Epithelial cell of proximal tubule (primary cell): ENCODE results near the gene TFEB. TPM values are rescaled to one million over a fixed set of nuclear protein-coding genes. Genes with fewer than 3 reads are reported as not detected.

Experiments used
- DNase-seq: peaks from one replicate; pipeline ENCODE4 v3.0.0-alpha.2; 2011; ENCODE audit warnings: low read depth
- H3K4me3 ChIP-seq: 2 replicates; pipeline ENCODE4 v1.5.1; 2011; ENCODE audit warnings: low read depth, mild to moderate bottlenecking, low read length
- CTCF ChIP-seq: conservative IDR thresholded peaks from 2 replicates; pipeline ENCODE4 v1.5.1; 2012; ENCODE audit warnings: low read depth, mild to moderate bottlenecking, low read length
- total RNA-seq: library from RNA; depleted of rRNA; stranded (reverse); fragments of >200 nt; gene quantifications from 2 replicates; pipeline ENCODE4 v1.2.3, GENCODE V29; 2015

The TFEB gene
- total RNA-seq, 1 donor from 2014 or later, result 3.3 TPM

- no peak for TF ChIP-seq CTCF
- no peak for DNase-seq
- peak overlapping the region; percentile 81 for H3K4me3 ChIP-seq
Measured at GRCh38 chr6:41732149-41732548, 3.3 kb downstream of the TFEB start.

GRCh38 chr6:41731561-41732086 lies 3.8 kb downstream of the TFEB start:
- no peak for TF ChIP-seq CTCF
- no peak for DNase-seq
- no peak overlapping the region for H3K4me3 ChIP-seq

GRCh38 chr6:41730531-41731436 lies 4.6 kb downstream of the TFEB start:
- no peak overlapping the region for H3K4me3 ChIP-seq
- no peak for TF ChIP-seq CTCF
- DNase-seq, result no peak

GRCh38 chr6:41729624-41730023 lies 5.8 kb downstream of the TFEB start:
- no peak for DNase-seq
- TF ChIP-seq CTCF, result no peak
- no peak overlapping the region for H3K4me3 ChIP-seq

- no peak for TF ChIP-seq CTCF
- H3K4me3 ChIP-seq, result no peak overlapping the region
- no peak for DNase-seq
Measured at GRCh38 chr6:41728954-41729353, 6.5 kb downstream of the TFEB start.

GRCh38 chr6:41728073-41728936 lies 7.1 kb downstream of the TFEB start:
- no peak overlapping the region for H3K4me3 ChIP-seq
- no peak for DNase-seq
- no peak for TF ChIP-seq CTCF
